ENCODE measurements around the gene HSPB9.

Gene HSPB9

DNA sequence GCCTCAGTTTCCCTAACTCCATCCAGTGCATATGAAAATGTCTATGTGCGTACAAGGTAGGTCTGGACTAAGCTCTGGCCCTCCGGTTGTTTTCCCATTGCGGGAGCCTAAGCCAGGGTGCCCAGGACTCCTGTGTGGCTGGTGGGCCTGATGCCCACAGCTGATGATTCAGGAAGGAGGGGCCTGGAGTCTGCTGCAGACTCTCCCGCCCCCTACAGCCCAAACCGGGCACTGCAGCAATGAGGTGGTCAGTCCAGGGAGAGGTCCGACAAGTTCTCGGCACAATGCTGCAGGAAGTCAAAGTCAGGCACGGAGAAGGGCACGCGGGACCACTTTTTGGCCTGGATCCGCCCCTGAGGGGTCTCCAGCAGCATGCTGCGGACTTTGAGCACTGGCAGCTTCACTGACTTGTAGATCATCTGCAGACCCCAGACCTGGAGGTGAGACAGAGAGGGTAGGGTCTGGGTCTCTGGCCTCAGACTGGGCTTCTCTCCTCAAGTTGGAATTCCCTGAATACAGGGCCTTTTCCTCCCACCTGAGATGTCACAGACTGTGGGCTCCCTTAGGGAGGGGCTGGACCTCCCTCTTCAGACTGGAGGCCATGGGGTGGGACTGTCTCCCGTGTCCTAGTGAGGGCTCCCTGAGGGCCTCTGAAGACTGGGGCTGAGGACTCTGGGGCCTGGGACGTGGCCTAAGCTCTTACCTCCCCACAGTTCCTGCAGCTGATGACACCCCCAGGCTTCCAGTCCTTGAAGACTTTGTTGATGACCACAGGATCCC lies 20.9 kb upstream of the HSPB9 start:
- Histone ChIP-seq H3K36me3 (ENCODE audit: control insufficient read depth, insufficient read depth, low read length) (0 out of 2 replicates have a peak, but pooled peaks cover 2% of the 10 kb centered on the region), H3K4me1 (ENCODE audit: control insufficient read depth, insufficient read depth, low read length) (peaks cover 3% of the 10 kb centered on the region), H3K27me3 (ENCODE audit: control insufficient read depth, insufficient read depth, low read length) (peaks cover 13% of the 10 kb centered on the region; the same call in 1 of the 2 replicates), H3K27ac (ENCODE audit: low read length) (no peak overlapping the region), H3K4me3 (ENCODE audit: low read length) (no peak overlapping the region), H3K9me3 (ENCODE audit: control insufficient read depth, insufficient read depth, low read length) (no peaks in the 10 kb centered on the region)
- peak; percentile 77 for DNase-seq (ENCODE audit: low read depth, low spot score)
- WGBS (ENCODE audit: insufficient coverage, insufficient read length): no CpG with 5 or more reads among the region's 14 CpGs

GRCh38 chr17:42103221-42103954 lies 19.2 kb upstream of the HSPB9 start:
- no peak overlapping the region for H3K27ac ChIP-seq (ENCODE audit: low read length)
- no CpG with 5 or more reads among the region's 11 CpGs for whole genome bisulfite sequencing (ENCODE audit: insufficient coverage, insufficient read length)
- peaks cover 8% of the 10 kb centered on the region for H3K4me1 ChIP-seq (ENCODE audit: control insufficient read depth, insufficient read depth, low read length)

DNA sequence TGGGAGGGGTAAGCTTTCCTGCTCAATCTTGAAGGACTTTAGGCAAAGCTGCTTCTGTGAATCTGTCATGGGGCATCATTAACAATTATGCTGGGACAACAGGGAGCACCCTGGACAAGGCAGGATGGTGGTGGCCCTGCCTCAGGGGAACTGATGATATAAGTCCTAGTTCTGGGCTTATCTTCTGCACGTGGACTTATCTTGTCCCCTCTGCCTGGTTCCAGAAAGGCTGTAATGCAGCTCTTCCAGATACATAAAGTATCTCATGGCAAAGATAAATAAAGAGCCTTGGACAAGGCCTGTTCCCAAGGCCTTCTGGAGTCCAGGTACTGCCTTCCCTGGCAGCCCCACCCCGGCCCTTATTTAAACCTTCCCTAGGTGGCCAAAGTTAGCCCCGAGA lies 18.3 kb upstream of the HSPB9 start:
- WGBS (ENCODE audit: insufficient coverage, insufficient read length): no CpG with 5 or more reads among the region's 3 CpGs
- H3K4me1 ChIP-seq (ENCODE audit: control insufficient read depth, insufficient read depth, low read length): peaks cover 9% of the 10 kb centered on the region
- H3K4me3 ChIP-seq (ENCODE audit: low read length): no peak overlapping the region
- no peak overlapping the region for H3K27ac ChIP-seq (ENCODE audit: low read length)
- H3K9me3 ChIP-seq (ENCODE audit: control insufficient read depth, insufficient read depth, low read length): no peaks in the 10 kb centered on the region
- H3K36me3 ChIP-seq (ENCODE audit: control insufficient read depth, insufficient read depth, low read length): 0 out of 2 replicates have a peak, but pooled peaks cover 2% of the 10 kb centered on the region
- no peaks in the 10 kb centered on the region for H3K27me3 ChIP-seq (ENCODE audit: control insufficient read depth, insufficient read depth, low read length)
- no peak for DNase-seq (ENCODE audit: low read depth, low spot score)

More at GRCh38 chr17:42103221-42103954, 19.2 kb upstream of the HSPB9 start:
- no peak overlapping the region for H3K4me3 ChIP-seq (ENCODE audit: low read length)
- H3K27me3 ChIP-seq (ENCODE audit: control insufficient read depth, insufficient read depth, low read length): no peaks in the 10 kb centered on the region
- DNase-seq (ENCODE audit: low read depth, low spot score): no peak
- 0 out of 2 replicates have a peak, but pooled peaks cover 2% of the 10 kb centered on the region for H3K36me3 ChIP-seq (ENCODE audit: control insufficient read depth, insufficient read depth, low read length)
- no peaks in the 10 kb centered on the region for H3K9me3 ChIP-seq (ENCODE audit: control insufficient read depth, insufficient read depth, low read length)

DNA sequence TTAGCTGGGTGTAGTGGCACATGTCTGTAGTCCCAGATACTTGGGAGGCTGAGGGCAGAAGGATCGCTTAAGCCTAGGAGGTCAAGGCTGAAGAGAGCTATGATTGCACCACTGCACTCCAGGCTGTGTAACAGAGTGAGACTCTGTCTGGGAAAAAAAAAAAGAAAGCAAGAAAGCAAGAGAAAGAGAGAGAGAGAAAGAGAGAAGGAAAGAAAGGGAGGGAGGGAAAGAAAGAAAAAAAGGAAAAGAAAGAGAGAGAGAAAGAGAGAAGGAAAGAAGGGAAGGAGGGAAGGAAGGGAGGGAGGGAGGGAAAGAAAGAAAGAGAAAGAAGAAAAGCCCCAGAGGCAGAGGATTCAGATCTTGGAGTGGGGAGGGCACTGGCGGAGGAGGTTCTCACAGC lies 16.6 kb upstream of the HSPB9 start:
- Histone ChIP-seq H3K27ac (ENCODE audit: low read length) (no peak overlapping the region), H3K36me3 (ENCODE audit: control insufficient read depth, insufficient read depth, low read length) (0 out of 2 replicates have a peak, but pooled peaks cover 2% of the 10 kb centered on the region), H3K9me3 (ENCODE audit: control insufficient read depth, insufficient read depth, low read length) (no peaks in the 10 kb centered on the region), H3K27me3 (ENCODE audit: control insufficient read depth, insufficient read depth, low read length) (no peaks in the 10 kb centered on the region), H3K4me3 (ENCODE audit: low read length) (no peak overlapping the region), H3K4me1 (ENCODE audit: control insufficient read depth, insufficient read depth, low read length) (peaks cover 9% of the 10 kb centered on the region)
- WGBS (ENCODE audit: insufficient coverage, insufficient read length): no CpG with 5 or more reads among the region's 2 CpGs
- no peak for DNase-seq (ENCODE audit: low read depth, low spot score)

- peaks cover 9% of the 10 kb centered on the region for H3K4me1 ChIP-seq (ENCODE audit: control insufficient read depth, insufficient read depth, low read length)
- H3K36me3 ChIP-seq (ENCODE audit: control insufficient read depth, insufficient read depth, low read length): 0 out of 2 replicates have a peak, but pooled peaks cover 2% of the 10 kb centered on the region
- H3K27ac ChIP-seq (ENCODE audit: low read length): no peak overlapping the region
- no peaks in the 10 kb centered on the region for H3K9me3 ChIP-seq (ENCODE audit: control insufficient read depth, insufficient read depth, low read length)
- H3K27me3 ChIP-seq (ENCODE audit: control insufficient read depth, insufficient read depth, low read length): no peaks in the 10 kb centered on the region
- WGBS (ENCODE audit: insufficient coverage, insufficient read length): no CpG with 5 or more reads among the region's 6 CpGs
- H3K4me3 ChIP-seq (ENCODE audit: low read length): peak overlapping the region; percentile 39; the same call in 1 of the 2 replicates
- DNase-seq (ENCODE audit: low read depth, low spot score): no peak
These were observed 15.5 kb upstream of the HSPB9 start for GRCh38 chr17:42107124-42107523.

- Histone ChIP-seq H3K4me1 (ENCODE audit: control insufficient read depth, insufficient read depth, low read length) (peaks cover 9% of the 10 kb centered on the region), H3K36me3 (ENCODE audit: control insufficient read depth, insufficient read depth, low read length) (0 out of 2 replicates have a peak, but pooled peaks cover 2% of the 10 kb centered on the region), H3K27me3 (ENCODE audit: control insufficient read depth, insufficient read depth, low read length) (no peaks in the 10 kb centered on the region), H3K27ac (ENCODE audit: low read length) (no peak overlapping the region), H3K9me3 (ENCODE audit: control insufficient read depth, insufficient read depth, low read length) (no peaks in the 10 kb centered on the region), H3K4me3 (ENCODE audit: low read length) (peak overlapping the region; percentile 39)
- WGBS (ENCODE audit: insufficient coverage, insufficient read length): no CpG with 5 or more reads among the region's 51 CpGs
- DNase-seq (ENCODE audit: low read depth, low spot score): peak; percentile 64
These were observed 14.7 kb upstream of the HSPB9 start for GRCh38 chr17:42107597-42108576.

DNA sequence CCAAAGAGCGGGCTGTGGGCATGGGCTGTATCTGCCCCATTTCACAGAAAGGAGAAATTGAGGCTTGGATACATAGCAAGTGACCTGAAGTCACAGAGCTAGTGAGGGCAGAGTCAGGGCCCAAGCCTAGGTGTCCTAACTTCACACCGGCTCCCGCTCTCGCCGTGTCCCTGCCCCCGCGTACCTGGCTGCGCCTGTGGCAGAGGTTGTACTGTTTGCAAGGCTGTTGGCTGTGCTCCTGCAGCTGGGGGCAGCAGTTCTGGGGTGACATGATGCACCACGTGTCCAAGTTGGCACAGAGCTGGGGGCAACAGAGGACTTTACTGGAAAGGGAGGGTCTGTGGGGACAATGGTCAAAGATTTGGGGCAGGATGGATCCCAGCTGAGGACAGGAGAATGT lies 13.5 kb upstream of the HSPB9 start:
- Histone ChIP-seq H3K27ac (ENCODE audit: low read length) (no peak overlapping the region), H3K4me3 (ENCODE audit: low read length) (no peak overlapping the region), H3K4me1 (ENCODE audit: control insufficient read depth, insufficient read depth, low read length) (peaks cover 7% of the 10 kb centered on the region), H3K9me3 (ENCODE audit: control insufficient read depth, insufficient read depth, low read length) (no peaks in the 10 kb centered on the region), H3K27me3 (ENCODE audit: control insufficient read depth, insufficient read depth, low read length) (no peaks in the 10 kb centered on the region), H3K36me3 (ENCODE audit: control insufficient read depth, insufficient read depth, low read length) (no peaks in the 10 kb centered on the region)
- WGBS (ENCODE audit: insufficient coverage, insufficient read length): no CpG with 5 or more reads among the region's 9 CpGs
- no peak for DNase-seq (ENCODE audit: low read depth, low spot score)

- Histone ChIP-seq H3K27me3 (ENCODE audit: control insufficient read depth, insufficient read depth, low read length) (no peaks in the 10 kb centered on the region), H3K4me3 (ENCODE audit: low read length) (no peak overlapping the region), H3K27ac (ENCODE audit: low read length) (no peak overlapping the region), H3K4me1 (ENCODE audit: control insufficient read depth, insufficient read depth, low read length) (peaks cover 7% of the 10 kb centered on the region), H3K9me3 (ENCODE audit: control insufficient read depth, insufficient read depth, low read length) (no peaks in the 10 kb centered on the region), H3K36me3 (ENCODE audit: control insufficient read depth, insufficient read depth, low read length) (0 out of 2 replicates have a peak, but pooled peaks cover 6% of the 10 kb centered on the region)
- no CpG with 5 or more reads among the region's 18 CpGs for WGBS (ENCODE audit: insufficient coverage, insufficient read length)
- DNase-seq (ENCODE audit: low read depth, low spot score): no peak
These were observed 12.0 kb upstream of the HSPB9 start for GRCh38 chr17:42110301-42111264.

GRCh38 chr17:42111265-42111636 lies 11.4 kb upstream of the HSPB9 start:
- H3K36me3 ChIP-seq (ENCODE audit: control insufficient read depth, insufficient read depth, low read length): 0 out of 2 replicates have a peak, but pooled peaks cover 7% of the 10 kb centered on the region
- WGBS (ENCODE audit: insufficient coverage, insufficient read length): no CpG with 5 or more reads among the region's 11 CpGs
- H3K4me1 ChIP-seq (ENCODE audit: control insufficient read depth, insufficient read depth, low read length): peaks cover 7% of the 10 kb centered on the region
- H3K27me3 ChIP-seq (ENCODE audit: control insufficient read depth, insufficient read depth, low read length): no peaks in the 10 kb centered on the region
- no peak for DNase-seq (ENCODE audit: low read depth, low spot score)
- H3K9me3 ChIP-seq (ENCODE audit: control insufficient read depth, insufficient read depth, low read length): no peaks in the 10 kb centered on the region
- no peak overlapping the region for H3K27ac ChIP-seq (ENCODE audit: low read length)
- H3K4me3 ChIP-seq (ENCODE audit: low read length): no peak overlapping the region
